Tibial nerve (tissue), 3 donors: ENCODE results near the gene DNAH10.

ENCODE experiments used
- CTCF ChIP-seq, 5 experiments: fragments of 200-600 bp in 3 of 5; fragments of 450-650 bp in 2 of 5; sonication (generic) in 3 of 5; IDR thresholded peaks; one replicate each; pipeline ENCODE4 v1.5.1; 2016 to 2019; ENCODE audit warnings: antibody characterized with exemption in 5 of 5, mild to moderate bottlenecking in 3 of 5, moderate library complexity in 2 of 5
- POLR2A ChIP-seq, 2 donors: fragments of 450-650 bp; IDR thresholded peaks; one replicate each; pipeline ENCODE4 v1.6.1; 2017; ENCODE audit warnings: antibody characterized with exemption in 2 of 2, mild to moderate bottlenecking in 2 of 2, moderate library complexity in 2 of 2

GRCh38 chr12:123910057-123910456 lies 148.0 kb downstream of the DNAH10 start:
- no peak for TF ChIP-seq CTCF (IDR thresholded peaks at IDR 0.05)
- no peak for TF ChIP-seq POLR2A (IDR thresholded peaks at IDR 0.05)
